HT1080 (cell line): ENCODE data around the gene NDUFS6. TPM values are rescaled to one million over a fixed set of nuclear protein-coding genes. Genes with fewer than 3 reads are reported as not detected.

Experiments used
- DNase-seq: peaks from one replicate; pipeline ENCODE4 v3.0.0-alpha.2; 2015; ENCODE audit warnings: low read depth
- total RNA-seq: library from RNA; depleted of rRNA; stranded (reverse); fragments of >200 nt; shearing (Covaris generic); gene quantifications from 2 replicates; pipeline ENCODE4 v1.2.3, GENCODE V29; 2014

The NDUFS6 gene
- total RNA-seq, 1 experiment from 2014 or later = 102 TPM

DNA sequence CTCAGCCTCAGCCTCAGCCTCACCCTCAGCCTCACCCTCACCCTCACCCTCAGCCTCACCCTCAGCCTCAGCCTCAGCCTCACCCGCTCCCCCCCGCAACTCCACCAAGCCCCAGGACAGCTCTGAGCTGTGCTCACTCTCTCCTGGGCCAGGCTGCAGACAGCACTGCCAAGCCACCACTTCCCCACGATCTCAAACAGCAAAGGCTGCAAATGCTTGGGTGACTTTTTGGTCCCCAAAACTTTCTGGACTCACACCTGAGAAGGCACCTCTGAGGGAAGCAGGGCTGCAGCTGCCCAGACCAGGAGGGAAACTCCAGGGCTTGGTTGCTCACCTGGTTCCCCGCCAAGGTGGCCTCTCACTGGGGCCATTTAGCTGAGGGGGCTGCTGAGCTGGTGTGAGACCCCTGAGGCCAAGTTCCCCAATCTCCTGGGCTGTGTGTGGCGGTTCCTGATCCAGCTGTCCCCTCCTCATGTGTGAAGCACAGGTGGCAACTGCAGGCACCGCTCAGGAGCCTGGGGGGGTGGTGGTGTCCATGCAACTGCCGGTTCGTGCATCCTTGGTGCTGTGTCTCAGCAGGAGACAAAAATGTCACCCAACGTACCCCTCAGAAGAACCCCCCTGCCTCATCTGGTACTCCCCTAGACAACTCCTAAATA is 19.4 kb upstream of the NDUFS6 start:
- no peak for DNase-seq

DNA sequence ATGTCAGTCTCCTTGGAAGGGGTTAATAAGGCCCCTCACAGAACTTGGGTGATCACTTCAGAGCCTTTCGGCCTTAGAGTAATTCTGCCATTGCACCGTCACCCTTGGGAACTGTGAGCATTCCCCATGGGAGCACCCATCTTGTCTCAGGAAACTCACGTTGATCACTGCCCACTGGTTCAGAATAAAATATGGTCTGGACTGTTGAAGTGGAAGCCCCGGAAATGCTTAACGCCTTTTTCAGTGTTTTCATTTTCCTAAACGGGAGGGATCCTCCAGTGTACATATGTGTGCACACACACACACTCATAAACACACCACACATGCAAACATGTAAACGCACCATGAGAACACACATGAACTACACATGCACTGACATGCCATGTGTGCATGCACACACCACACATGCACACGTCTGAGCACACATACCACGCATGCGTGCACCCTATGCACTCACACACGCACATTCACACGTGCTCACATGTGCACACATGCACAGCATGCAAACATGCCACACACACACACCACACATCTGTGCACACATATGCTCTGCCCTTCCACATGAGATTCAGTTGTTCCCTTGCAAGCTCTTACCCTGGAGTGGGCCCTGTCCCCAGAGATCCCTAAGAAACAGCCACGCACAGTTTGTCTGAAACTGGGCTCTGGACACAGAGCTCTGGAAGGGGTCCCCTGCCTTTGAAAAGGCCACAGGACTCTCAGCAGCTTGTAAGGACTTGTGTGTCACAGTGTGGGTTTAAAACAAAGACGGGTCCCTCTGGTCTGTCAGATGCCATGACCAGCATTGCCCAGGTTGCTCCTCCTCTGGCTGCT is 18.6 kb upstream of the NDUFS6 start:
- DNase-seq = no peak

DNA sequence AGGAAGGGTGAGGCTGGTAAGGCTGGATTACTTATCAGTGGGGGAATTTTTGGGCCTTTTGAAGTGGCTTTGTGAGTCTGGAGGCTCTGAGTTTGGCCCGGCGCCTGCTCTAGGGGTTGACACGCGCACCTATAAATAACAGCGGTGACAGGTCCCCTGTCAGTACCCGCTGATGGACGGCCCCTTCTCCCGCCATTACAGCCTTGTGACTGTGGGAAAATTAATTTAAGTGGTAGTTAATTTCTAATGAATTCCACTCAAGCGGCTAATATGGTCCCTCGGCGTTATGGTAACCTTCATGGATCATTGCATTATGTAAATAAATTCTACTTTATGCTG is 18.0 kb upstream of the NDUFS6 start:
- DNase-seq = no peak

GRCh38 chr5:1784197-1785050 is 16.8 kb upstream of the NDUFS6 start:
- DNase-seq = no peak

- DNase-seq = no peak
These were observed 16.1 kb upstream of the NDUFS6 start for GRCh38 chr5:1785062-1785461.

GRCh38 chr5:1785984-1786383 is 15.2 kb upstream of the NDUFS6 start:
- no peak for DNase-seq

DNA sequence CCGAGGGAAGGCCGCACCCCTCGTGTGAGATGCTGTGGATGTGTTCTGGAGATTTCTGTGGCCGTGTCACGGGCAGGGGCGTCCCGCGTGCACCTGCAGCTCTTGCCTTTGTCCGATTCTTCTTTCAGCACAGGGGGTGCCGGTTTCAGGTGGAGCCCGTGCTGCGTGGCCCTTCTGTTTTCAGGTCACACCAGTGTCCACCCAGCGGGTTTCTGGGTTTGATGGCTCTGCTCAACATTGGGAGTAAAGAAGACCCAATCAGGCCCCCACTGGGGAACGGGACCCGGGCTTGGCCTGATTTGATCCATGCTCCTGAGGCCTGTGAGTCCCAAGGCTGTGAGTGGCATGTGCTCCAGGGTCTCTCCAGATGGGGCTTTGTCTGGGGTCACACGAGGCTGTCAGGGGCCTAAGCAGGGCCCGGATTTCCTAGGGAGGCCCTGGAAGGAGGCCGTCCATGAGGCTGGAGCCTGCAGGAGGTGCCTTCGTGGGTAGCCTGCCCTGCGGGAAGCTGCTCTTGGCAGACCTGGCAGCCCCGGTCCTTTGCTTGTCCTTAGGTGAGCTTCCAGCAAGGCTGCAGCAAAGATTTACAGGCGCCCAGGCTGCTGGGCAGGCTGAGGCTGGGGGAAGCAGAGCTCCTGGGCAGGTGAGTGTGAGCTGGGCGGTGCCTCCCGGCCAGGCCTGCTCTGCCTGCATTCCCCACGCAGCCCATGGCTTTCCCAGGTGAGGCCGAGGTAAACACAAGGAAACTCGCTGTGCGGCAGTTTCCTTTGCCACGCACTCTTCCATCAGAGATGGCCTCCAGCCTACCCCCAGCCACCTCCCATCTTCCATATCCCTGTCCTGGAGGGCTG is 14.4 kb upstream of the NDUFS6 start:
- DNase-seq = no peak

GRCh38 chr5:1787472-1788047 is 13.6 kb upstream of the NDUFS6 start:
- no peak for DNase-seq

- no peak for DNase-seq
These were observed 13.0 kb upstream of the NDUFS6 start for GRCh38 chr5:1788200-1788599.

DNA sequence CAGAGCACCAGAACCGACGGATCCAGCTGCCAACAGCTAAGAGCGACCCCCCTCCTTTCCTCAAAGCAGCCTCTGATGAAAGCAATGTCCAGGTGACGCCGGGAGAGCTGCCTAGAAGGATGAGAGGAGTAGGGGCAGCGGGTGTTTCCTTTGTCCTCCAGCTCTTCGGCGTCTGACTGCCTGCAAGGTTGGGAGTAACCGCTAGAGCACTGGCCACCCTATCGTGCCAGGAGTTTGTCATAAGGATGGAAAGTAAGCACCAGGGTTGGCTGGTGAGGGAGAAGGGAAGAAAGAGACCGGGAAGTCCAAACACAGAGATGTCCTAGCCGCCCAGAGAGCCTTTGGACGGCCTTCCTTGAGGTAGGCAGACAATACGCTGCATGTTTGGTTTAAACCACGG is 12.4 kb upstream of the NDUFS6 start:
- no peak for DNase-seq

DNA sequence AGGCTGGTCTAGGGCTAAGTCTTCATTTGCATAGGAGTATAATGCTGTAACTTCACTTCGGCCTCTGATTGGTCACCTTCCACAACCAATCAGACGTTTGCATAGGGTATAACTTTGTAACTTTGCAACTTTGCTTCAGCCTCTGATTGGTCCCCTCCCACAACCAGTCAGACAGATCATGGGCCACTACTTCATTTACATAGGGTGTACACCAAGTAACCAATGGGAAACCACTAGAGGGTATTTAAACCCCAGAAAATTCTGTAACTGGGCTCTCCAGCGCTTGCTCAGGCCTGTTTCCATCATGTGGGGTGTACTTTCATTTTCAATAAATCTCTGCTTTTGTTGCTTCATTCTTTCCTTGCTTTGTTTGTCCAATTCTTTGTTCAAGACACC is 11.8 kb upstream of the NDUFS6 start:
- DNase-seq = peak; percentile 85

DNA sequence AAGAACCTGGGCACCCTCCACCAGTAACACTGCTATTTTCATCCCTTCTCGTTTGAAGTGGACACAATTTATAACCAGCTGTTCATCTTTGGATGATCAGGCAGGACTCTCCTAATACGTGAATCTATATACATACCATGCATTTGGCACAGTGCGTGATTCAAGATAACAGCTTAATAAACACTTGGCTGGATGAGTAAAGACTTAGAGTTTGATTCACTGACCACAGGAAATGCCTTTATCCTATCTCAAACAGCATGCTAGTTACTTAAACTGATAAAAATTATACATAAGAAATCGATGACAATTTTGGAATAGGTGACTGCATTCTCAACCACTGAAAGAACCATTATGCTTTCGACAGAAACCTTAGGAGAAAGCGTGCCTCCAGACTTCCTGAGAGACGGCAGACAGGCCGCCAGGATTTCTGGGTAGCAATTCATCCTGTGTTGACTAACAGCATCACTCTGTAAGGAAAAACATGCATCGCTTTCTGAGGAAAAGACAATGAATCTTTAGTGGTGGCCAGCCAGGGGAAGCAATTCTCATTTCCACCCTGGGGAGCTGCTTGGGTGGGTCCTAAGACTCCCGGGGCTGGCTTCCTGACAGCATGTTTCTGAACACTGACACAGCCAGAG is 11.3 kb upstream of the NDUFS6 start:
- DNase-seq = peak; percentile 77

DNA sequence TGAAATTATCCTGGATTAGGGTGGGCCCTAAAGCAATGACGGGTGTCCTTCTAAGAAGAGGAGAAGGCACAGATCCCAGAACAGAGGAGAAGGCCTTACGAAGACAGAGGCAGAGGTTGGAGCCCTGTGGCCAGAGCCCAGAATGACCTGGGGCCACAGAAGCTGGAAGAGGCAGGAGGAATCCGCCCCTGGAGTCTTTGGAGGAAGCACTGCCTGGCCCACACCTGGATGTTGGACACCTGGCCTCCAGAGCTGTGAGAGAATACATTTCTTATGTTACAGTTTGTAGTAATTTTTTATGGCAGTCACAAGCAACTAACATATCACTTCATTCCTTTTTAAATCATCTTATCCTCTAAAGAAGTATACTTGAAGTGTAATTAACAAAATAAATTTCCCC is 10.0 kb upstream of the NDUFS6 start:
- no peak for DNase-seq

DNA sequence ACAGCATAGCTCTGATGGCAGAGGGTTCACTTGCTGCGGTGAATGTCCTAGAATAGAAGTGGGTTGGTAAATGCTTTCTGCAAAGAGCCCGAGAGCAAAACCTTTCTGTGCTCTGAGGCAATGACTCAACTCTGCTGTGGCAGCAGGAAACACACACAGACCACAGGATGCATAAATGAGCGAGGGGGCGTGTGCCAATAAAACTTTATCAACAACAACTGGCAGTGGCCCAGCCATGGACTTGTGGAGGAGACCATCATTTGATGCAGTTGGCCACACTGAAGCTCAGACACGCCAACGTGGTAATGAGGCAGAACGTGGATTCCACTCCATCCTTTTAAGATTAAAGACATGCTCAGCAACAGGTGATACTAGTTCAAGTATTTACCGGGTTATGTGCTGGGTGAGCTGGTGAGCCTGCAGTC is 8.4 kb upstream of the NDUFS6 start:
- peak; percentile 97 for DNase-seq

DNA sequence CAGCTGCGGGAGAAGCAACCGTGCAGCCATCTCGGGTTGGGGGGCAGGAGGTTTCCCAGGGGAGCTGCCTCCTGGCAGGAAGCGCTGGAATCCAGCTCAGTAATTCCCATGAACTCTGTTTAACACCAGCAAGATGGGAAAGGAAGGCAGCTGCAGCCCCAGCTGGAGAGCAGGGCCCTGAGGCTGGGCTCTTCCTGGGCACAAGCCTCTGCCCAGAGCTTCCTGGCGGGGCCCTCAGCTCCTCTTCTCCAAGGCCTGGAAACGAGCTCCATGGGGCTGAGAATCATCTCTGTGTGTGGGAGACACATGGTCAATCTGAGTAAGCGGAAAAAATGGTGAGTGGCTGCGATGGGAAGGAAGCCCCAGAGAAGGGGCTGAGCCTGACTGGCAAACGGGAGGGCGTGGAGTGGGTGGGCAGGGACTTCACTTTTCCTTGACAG is 7.9 kb upstream of the NDUFS6 start:
- peak; percentile 54 for DNase-seq

- peak; percentile 83 for DNase-seq
These were observed 7.0 kb upstream of the NDUFS6 start for GRCh38 chr5:1793966-1794900.

- no peak for DNase-seq
These were observed 6.3 kb upstream of the NDUFS6 start for GRCh38 chr5:1794901-1795290.

DNA sequence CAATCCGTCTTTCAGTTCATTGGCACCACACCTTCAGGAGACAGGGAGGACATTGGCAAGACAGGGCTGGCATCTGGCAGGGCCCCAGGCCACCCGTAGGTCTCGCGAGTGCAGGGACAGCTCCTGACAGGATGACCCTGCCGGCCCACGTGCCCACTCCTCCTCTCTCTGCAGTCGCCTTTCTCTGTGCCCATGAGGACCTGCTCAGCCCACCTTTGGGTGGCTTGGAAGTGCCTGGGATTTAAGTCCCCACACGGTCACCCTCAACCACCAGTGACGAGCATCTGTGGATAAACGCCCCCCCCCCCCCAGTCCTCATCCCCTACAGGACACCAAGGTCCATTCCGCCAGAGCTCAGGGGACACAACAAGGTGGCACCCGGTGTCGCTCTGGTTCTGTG is 5.7 kb upstream of the NDUFS6 start:
- no peak for DNase-seq

- no peak for DNase-seq
These were observed 5.3 kb upstream of the NDUFS6 start for GRCh38 chr5:1795931-1796330.
